ENCODE results near the gene TMEM145. TPM values are rescaled to one million over a fixed set of nuclear protein-coding genes. Genes with fewer than 3 reads are reported as not detected.
A peak's percentile ranks its signal among the peaks of the same experiment; 100 is the strongest.

TMEM145 gene
- total RNA-seq, 1 donor from 2014 or later: 1.4 TPM

DNA sequence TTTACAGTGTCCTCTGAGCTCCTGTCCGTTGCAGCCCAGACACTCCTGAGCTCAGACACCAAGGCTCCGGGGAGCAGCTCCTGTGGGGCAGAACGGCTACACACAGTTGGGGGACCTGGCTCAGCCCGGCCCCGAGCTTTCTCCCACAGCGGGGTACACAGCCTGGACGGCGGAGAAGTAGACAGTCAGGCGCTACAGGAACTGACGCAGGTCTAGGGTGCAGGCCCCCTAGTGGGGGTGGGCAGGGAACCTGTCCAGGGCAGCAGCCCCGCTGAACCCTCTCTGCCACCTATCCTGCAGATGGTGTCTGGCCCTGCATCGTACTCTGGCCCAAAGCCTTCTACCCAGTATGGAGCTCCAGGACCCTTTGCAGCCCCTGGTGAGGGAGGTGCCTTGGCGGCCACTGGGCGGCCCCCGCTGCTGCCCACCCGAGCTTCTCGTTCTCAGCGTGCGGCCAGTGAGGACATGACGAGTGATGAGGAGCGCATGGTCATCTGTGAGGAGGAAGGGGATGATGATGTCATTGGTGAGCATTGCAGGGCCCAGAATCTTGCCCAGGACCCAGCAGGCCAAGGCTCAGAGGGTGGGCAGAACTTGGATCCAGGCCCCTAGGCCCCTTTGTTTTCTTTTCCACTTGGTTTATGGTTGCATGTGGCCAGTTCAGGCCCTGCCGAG, 24.1 kb upstream of the TMEM145 start:
- DNase-seq (ENCODE audit: low spot score): peak; percentile 42

DNA sequence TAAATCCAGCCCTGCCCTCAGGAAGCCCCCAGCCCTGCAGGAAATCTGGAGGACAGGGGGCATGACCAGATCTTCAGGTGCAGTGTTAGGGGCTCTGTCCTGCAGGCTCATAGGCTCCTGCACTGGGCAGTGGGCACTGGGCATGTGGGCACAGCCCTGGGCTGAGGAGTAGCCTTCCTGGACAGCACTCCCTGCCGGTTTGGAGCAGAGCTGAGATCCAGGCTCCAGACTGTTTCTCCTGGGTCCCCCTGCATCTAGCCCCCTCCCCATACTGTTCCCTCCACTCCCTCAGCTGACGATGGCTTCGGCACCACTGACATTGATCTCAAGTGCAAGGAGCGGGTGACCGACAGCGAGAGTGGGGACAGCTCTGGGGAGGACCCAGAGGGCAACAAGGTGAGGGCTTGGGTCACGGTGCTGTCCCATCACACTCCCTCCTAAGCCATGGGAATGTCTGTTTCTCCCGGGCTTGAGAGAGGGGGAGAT, 23.5 kb upstream of the TMEM145 start:
- DNase-seq (ENCODE audit: low spot score): no peak

DNA sequence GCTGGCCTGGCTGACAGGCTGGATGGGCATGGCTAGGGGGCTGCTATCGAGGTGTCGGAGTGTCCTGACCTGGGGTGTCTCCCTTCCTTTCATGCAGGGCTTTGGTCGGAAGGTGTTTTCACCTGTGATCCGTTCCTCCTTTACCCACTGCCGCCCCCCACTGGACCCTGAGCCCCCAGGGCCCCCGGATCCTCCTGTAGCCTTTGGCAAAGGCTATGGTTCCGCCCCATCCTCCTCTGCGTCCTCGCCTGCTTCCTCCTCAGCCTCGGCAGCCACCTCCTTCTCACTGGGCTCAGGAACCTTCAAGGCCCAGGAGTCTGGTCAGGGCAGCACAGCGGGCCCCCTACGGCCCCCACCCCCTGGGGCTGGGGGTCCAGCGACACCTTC, 23.0 kb upstream of the TMEM145 start:
- DNase-seq (ENCODE audit: low spot score): no peak

DNA sequence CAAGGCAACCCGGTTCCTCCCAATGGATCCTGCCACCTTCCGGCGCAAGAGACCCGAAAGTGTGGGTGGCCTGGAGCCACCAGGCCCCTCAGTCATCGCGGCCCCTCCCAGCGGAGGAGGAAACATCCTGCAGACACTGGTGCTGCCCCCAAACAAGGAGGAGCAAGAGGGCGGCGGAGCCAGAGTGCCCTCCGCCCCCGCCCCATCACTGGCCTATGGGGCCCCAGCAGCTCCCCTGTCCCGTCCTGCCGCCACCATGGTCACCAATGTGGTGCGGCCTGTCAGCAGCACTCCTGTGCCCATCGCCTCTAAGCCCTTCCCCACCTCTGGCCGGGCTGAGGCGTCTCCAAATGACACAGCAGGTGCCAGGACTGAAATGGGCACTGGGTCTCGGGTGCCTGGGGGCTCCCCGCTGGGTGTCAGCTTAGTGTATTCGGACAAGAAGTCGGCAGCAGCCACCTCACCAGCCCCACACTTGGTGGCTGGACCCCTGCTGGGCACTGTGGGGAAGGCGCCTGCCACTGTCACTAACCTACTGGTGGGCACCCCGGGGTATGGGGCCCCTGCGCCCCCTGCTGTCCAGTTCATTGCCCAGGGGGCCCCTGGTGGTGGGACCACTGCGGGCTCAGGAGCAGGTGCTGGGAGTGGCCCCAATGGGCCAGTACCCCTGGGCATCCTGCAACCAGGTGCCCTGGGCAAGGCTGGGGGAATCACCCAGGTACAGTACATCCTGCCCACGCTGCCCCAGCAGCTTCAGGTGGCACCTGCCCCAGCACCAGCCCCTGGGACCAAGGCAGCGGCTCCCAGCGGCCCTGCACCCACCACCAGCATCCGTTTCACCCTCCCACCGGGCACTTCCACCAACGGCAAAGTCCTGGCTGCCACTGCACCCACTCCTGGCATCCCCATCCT, 22.3 kb upstream of the TMEM145 start:
- DNase-seq (ENCODE audit: low spot score): no peak

DNA sequence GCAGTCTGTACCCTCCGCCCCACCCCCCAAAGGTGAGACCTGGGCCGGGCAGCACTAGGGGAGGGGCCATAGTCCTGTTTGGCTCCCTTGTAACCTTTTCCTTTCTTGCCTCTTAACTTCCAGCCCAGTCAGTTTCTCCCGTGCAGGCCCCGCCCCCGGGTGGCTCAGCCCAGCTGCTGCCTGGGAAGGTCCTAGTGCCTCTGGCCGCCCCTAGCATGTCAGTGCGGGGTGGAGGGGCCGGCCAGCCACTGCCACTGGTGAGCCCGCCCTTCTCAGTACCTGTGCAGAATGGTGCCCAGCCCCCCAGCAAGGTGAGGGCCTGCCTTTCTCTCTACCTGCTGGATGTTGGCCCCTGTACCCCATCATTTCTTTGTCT, 21.7 kb upstream of the TMEM145 start:
- no peak for DNase-seq (ENCODE audit: low spot score)

DNA sequence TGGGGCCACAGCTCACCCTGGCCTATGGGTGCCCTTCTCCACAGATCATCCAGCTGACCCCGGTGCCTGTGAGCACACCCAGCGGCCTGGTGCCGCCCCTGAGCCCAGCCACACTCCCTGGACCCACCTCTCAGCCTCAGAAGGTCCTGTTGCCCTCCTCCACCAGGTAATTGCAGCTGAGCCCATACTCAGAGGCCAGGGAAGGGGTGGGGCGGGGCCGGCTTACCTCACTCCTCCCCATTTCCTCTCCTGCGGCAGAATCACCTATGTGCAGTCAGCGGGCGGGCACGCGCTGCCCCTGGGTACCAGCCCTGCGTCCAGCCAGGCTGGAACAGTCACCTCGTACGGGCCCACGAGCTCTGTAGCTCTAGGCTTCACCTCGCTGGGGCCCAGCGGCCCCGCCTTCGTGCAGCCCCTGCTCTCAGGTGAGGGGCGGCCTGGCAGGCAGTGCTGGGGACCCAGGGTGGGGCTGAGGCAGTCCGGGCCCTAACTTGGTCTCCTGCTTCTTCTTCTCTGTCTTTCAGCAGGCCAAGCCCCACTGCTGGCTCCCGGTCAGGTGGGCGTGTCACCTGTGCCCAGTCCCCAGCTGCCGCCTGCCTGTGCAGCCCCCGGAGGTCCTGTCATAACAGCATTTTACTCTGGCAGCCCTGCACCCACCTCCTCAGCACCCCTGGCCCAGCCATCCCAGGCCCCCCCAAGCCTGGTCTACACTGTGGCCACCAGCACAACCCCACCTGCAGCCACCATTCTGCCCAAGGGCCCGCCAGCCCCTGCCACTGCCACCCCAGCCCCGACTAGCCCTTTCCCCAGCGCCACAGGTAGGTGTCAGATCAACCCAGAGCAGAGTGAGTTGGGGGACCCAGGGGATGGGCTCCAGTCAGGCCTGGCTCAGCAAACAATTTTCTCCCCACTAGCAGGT, 20.8 kb upstream of the TMEM145 start:
- DNase-seq (ENCODE audit: low spot score): no peak

DNA sequence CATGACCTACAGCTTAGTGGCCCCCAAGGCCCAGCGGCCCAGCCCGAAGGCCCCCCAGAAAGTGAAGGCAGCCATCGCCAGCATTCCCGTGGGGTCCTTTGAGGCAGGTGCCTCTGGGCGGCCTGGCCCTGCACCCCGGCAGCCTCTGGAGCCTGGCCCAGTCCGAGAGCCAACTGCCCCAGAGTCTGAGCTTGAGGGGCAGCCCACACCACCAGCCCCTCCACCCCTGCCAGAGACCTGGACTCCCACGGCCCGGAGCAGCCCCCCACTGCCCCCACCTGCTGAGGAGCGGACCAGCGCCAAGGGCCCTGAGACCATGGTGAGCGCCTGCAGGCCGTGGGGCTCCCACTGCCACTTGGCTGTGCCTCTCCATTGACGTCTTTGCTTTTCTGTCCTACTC, 20.1 kb upstream of the TMEM145 start:
- no peak for DNase-seq (ENCODE audit: low spot score)

DNA sequence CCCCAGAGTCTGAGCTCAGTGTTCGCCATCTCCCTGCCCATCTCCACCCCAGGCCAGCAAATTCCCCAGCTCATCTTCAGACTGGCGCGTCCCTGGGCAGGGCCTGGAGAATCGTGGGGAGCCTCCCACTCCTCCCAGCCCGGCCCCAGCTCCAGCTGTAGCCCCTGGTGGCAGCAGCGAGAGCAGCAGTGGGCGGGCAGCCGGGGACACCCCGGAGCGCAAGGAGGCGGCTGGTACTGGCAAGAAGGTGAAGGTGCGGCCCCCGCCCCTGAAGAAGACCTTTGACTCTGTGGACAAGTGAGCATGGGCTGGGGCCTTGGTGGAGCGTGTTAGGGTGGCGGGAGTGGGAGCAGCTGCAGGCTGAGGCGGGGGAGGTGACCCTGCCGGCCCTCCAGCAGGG, 19.6 kb upstream of the TMEM145 start:
- no peak for DNase-seq (ENCODE audit: low spot score)

DNA sequence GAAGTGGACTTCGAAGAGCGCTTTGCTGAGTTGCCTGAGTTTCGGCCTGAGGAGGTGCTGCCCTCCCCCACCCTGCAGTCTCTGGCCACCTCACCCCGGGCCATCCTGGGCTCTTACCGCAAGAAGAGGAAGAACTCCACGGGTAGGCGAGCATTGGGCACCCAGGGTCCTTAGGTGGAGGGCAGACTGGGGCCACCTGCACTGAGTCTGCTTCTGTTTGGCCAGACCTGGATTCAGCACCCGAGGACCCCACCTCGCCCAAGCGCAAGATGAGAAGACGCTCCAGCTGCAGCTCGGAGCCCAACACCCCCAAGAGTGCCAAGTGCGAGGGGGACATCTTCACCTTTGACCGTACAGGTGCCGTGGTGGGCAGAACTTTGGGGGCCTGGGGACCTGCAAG, 19.2 kb upstream of the TMEM145 start:
- DNase-seq (ENCODE audit: low spot score): no peak

DNA sequence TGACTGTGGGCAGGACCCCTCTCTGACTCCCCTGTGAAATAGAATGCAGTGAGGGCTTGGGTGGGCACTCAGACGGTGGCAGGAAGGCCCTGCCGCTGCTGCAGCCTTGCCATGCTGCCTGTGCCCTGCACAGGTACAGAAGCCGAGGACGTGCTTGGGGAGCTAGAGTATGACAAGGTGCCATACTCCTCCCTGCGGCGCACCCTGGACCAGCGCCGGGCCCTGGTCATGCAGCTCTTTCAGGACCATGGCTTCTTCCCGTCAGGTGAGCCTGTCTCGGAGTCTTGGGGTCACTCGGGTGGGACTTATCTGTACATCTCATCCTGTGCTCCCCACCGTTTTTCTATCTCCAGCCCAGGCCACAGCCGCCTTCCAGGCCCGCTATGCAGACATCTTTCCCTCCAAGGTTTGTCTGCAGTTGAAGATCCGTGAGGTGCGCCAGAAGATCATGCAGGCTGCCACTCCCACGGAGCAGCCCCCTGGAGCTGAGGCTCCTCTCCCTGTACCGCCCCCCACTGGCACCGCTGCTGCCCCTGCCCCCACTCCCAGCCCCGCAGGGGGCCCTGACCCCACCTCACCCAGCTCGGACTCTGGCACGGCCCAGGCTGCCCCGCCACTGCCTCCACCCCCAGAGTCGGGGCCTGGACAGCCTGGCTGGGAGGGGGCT, 18.5 kb upstream of the TMEM145 start:
- DNase-seq (ENCODE audit: low spot score): no peak

DNA sequence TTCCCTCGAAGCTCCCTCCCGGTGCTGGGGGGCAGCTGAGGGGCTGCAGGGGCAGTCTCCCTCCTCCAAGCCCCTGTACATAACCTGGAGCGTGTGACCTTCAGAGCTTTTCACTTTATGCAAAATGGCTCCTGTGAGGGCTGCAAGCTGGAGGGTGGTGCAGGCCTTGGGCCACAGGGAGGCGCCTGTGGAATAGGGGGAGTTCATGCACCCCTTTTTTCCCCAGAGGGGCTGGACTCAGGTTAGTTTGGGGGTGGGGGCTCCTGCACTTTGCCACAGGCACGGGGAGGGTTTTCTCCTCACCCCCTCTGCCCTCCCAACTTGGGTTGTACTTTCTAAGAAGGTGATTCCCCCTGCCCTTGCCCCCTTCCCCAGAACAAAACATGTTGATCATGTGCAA, 17.8 kb upstream of the TMEM145 start:
- DNase-seq (ENCODE audit: low spot score): no peak

DNA sequence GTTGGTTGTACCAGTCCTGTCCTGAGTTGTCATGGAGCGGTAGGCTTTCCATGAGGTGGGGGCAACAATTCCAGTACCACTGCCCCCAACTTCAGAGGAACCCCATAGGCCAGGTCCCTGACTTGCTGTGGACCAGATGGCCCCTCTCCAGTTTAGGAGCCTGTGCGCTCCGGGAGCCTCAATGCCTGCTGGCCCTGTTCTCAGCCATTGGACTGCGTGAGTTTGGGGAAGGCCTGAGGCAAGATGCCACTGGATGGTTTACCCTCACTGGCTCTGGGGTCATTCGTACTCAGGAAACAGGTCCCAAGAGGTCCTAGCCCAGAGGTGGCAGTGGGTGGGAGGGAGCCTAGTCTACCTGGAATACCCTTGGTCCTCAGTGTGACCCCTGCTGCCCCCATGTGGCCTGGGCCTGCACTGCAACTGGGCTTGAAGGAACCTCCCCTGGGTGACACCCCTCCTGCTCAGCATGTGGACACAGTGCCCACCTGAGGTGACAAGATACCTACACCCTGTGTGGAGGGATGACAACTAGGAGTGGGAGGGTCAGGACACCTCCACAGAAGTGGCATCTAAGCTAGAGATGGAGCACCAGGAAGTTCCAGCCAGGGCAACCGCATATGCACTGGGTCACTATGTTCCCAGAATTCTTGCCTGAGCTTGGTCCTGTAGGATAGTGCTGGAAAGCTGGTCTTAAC, 17.1 kb upstream of the TMEM145 start:
- peak; percentile 85 for DNase-seq (ENCODE audit: low spot score)

DNA sequence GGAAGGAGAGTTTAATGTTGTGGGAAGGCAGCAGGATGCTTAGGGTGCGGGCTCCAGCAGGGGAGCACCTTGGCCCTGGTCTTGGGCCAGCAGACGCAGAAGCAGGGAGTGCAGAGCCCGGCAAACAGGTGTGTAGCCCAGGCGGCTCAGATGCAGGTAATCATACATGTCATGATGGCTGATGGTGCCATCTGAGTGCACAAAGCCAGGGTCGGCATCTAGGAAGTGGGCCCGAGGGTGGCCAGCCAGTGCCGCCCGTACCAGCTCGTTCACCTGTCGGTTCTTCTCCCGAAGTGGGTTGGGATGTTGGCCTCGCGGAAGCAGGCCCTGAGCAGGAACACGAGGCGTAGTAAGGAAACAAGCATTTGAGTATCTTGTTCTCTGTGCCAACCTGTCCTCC, 16.1 kb upstream of the TMEM145 start:
- DNase-seq (ENCODE audit: low spot score): peak; percentile 40

DNA sequence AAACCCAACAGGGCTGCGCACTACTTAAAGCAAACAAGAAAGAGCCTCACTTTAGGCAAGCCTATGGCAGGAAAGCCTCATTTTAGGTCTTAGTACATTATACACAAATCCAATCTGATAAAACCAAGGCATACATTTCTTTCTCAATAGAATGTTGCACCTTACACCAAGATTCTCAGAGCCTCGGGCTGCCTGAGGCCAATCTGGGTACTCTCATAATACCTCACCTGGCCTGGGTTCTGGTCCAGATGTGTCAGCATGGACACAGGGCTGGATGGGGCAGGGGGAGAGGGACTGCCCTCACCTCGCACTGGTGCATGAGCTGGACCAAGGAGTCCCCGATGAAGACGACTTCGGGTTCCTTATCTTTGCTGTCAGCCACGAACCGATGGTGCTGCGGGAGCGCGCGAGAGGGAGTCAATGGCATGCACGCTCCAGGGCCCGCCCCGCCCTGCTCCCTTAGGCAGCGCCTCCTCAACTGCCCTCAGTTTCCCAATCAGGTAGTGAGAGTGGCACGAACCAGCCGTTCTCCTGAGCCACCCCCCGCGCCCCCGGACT, 11.4 kb upstream of the TMEM145 start, which contains the start of gene PRR19:
PRR19 (plus strand) TSS at position 487 of the 558 bp plus-strand sequence. CDS start 7,453 bp downstream, outside the sequence.
- DNase-seq (ENCODE audit: low spot score): peak; percentile 43

DNA sequence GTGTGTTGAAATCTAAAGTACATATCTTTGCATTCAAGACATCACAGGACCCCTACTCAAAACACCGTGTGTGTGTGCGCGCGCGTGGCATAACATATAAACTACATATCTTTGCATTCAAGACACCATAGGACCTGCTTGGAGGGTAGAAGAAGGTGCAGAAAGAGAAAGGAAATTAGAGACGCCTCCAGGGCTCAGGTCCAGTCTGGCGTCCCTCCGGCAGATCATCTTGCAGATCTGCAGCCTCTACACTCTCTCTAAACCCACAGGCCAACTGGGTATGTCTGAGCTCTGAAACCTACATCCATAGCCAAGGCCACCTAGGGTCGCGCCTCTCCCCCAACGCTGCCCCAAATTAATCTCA, 10.0 kb upstream of the TMEM145 start:
- DNase-seq (ENCODE audit: low spot score): no peak

DNA sequence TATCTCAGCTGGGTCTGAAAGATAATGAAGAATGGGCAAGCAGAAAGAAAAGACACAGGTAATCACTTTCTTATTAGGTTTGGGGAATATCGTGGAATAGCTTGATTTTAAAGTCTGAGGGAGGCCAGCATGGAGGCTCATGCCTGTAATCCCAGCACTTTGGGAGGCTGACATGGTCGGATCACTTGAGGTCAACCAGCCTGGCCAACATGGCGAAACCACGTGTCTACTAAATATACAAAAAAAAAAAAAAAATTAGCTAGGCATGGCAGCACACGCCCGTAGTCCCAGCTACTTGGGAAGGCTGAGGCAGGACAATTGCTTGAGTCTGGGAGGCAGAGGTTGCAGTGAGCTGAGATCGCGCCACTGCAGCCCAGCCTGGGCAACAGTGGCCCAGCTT, 9.2 kb upstream of the TMEM145 start:
- no peak for DNase-seq (ENCODE audit: low spot score)

DNA sequence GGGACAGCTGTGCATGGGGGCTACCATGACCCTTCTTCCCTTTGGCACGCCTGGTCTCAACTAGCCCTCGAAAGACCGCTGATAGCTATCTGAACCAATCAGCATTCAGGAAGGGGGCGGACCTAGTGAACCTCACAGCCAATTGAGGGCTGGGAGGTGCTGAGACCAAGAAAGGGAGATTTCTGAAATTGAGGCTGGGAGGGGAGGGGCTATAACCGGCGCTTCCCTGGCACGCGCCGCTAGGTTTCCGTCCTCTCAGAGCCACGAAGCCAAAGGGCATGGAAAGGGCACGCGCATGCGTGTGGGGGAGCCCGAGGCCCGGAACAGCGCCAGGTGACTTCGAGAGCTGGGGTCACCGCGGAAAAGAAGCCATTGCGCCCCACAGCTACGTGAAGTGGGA, 6.5 kb upstream of the TMEM145 start:
- no peak for DNase-seq (ENCODE audit: low spot score)

DNA sequence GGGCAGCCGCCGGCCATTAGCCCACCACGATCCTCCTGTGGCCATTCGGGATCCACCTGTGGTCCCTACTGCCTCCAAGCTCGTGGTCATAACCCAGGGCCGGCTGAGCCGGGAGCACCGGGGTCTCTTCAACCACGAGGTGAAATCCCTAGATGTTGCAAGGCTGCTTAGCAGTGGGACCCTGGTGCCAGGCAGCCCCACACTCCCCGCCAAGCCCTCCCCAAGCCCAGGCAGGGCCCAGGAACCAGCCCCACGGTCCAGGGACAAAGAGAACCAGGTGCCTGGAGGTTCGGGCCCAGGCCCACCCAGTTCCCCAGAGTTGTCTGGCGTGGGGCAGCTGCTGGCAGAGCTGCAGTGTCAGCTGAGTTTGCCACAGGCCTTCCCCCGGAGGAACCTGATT, 3.4 kb upstream of the TMEM145 start:
- DNase-seq (ENCODE audit: low spot score): no peak

DNA sequence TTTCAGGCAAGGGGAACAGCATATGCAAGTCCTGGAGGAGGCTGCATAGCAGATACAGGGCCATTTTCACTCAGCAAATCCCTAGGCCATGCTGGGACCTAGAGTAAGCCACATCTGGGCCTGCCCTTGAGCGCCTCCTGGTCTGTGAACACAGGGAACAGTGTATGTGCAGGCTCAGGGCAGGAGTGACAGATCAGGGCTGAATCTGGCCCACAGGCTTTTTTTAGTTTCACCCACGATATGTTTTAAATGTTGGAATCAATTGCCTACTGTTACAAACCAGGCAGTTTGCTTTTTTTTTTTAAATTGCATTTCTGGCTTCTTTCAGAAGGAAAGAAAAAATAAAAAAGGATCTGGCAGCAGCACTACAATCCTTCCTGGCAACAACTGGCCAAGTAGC, 1.5 kb upstream of the TMEM145 start:
- DNase-seq (ENCODE audit: low spot score): no peak

DNA sequence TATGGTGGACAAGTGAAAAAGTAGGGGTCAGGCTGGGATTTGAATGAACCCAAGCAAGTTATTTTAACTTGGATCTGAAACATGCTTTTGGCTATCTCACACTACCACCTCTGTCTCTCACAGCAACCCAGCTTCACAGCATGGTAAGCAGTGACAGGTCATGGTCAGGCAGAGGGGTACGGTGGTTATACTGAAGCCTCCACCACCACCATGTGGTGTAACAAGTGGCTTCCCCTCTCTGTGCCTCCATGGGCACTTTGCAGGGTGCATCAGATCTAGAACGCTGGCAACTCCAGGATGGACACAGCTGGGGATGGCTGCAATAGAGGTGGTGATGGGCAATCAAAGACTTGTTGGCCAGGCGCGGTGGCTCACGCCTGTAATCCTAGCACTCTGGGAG, 739 bp upstream of the TMEM145 start:
- DNase-seq (ENCODE audit: low spot score): no peak
